Cardiac muscle cell (in vitro differentiated cells and primary cell): ENCODE results near the gene CDH15. TPM values are rescaled to one million over a fixed set of nuclear protein-coding genes. Genes with fewer than 3 reads are reported as not detected.

Experiments
- DNase-seq, 2 donors: peaks; one replicate each; pipeline versions ENCODE4 v3.0.0 to v3.0.0-alpha.2; 2010 to 2017; ENCODE audit warnings: low read depth in 1 of 2, low spot score in 1 of 2
- H3K27ac ChIP-seq: fragments of 200-600 bp; sonication (generic); 2 replicates; pipeline ENCODE4 v1.5.1; 2016
- H3K27me3 ChIP-seq: fragments of 200-600 bp; sonication (generic); 2 replicates; pipeline ENCODE4 v1.6.0; 2016; ENCODE audit warnings: control low read depth
- H3K36me3 ChIP-seq: fragments of 200-600 bp; sonication (generic); 2 replicates; pipeline ENCODE4 v1.5.1; 2016; ENCODE audit warnings: control low read depth
- H3K4me1 ChIP-seq: fragments of 200-600 bp; sonication (generic); 2 replicates; pipeline ENCODE4 v1.8.1; 2017; ENCODE audit warnings: low read depth, mild to moderate bottlenecking, mixed run types
- H3K4me3 ChIP-seq: fragments of 200-600 bp; sonication (generic); 2 replicates; pipeline ENCODE4 v1.5.1; 2016; ENCODE audit warnings: mild to moderate bottlenecking
- H3K9me3 ChIP-seq: fragments of 200-600 bp; sonication (generic); 2 replicates; pipeline ENCODE4 v1.5.1; 2017; ENCODE audit warnings: low read depth, mild to moderate bottlenecking, control low read depth
- polyA plus RNA-seq: library from polyadenylated mRNA; unstranded; fragments of >200 nt; fragmentation: Nextera tagmentation; extraction: Ambion mirVana; gene quantifications from 2 replicates; pipeline ENCODE4 v1.2.1, GENCODE V29; 2016
- total RNA-seq: library from RNA; depleted of rRNA; stranded (reverse); fragments of >200 nt; gene quantifications from 2 replicates; pipeline ENCODE4 v1.2.3, GENCODE V29; 2016
- TF ChIP-seq, protein P1 (sequence below): IDR thresholded peaks from 2 replicates; pipeline ENCODE4 v1.5.1; 2012; ENCODE audit warnings: low read depth, mild to moderate bottlenecking, low read length

CDH15 gene
- total and polyA plus RNA-seq, 2 experiments from 2014 or later = 0.78 to 1.5 TPM

DNA sequence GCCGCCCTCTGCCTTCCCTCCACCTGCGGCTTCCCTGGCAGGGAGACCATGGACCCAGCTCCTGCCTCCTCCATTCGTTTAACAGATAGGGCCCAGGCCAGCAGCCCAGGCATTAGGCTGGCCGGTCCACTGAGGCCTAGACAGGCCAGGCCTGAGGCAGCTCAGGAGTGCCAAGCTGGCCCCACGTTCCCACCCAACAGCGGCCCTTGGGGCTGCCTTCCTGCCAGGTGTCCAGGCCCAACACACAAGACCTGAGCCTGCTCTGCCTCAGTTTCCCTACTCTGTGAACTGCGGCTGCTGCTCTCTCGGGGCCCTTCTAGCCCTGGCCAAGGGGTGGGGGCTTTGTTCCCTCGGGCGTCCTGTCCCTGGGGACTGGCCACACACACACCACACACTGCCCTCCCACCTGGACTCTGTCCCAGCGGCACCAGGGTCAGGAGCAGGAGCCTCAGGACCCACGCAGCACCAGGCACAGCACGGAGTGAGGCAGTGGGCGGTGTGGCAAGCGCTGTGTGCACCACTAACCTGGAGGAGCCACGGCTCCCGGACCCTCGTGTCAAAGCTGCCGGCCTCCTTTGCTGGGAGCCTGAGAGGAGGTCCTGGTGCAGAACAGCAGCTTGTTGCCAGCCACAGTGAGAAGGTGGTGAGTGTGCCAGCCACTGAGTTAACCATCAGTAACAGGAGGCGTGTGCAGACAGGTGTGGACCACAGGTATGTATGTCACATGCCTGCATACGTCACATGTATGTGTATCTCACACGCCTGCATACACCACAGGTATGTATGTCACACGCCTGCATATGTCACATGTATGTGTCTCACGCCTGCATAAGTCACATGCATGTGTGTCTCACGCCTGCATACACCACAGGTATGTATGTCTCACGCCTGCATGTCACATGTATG lies 14.6 kb upstream of the CDH15 start:
- Histone ChIP-seq H3K9me3 (no peaks in the 10 kb centered on the region), H3K4me1 (no peaks in the 10 kb centered on the region), H3K4me3 (no peak overlapping the region), H3K27ac (no peak overlapping the region), H3K36me3 (peaks cover 2% of the 10 kb centered on the region), H3K27me3 (no peaks in the 10 kb centered on the region)
- DNase-seq = no peak
- TF ChIP-seq, protein P1, sequence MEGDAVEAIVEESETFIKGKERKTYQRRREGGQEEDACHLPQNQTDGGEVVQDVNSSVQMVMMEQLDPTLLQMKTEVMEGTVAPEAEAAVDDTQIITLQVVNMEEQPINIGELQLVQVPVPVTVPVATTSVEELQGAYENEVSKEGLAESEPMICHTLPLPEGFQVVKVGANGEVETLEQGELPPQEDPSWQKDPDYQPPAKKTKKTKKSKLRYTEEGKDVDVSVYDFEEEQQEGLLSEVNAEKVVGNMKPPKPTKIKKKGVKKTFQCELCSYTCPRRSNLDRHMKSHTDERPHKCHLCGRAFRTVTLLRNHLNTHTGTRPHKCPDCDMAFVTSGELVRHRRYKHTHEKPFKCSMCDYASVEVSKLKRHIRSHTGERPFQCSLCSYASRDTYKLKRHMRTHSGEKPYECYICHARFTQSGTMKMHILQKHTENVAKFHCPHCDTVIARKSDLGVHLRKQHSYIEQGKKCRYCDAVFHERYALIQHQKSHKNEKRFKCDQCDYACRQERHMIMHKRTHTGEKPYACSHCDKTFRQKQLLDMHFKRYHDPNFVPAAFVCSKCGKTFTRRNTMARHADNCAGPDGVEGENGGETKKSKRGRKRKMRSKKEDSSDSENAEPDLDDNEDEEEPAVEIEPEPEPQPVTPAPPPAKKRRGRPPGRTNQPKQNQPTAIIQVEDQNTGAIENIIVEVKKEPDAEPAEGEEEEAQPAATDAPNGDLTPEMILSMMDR = no peak

DNA sequence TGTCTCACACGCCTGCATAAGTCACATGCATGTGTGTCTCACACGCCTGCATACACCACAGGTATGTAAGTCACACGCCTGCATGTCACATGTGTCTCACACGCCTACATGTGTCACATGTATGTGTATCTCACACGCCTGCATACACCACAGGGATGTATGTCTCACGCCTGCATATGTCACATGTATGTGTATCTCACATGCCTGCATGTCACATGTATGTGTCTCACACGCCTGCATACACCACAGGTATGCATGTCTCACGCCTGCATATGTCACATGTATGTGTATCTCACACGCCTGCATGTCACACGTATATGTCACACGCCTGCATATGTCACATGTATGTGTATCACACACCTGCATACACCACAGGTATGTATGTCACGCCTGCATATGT lies 13.8 kb upstream of the CDH15 start:
- Histone ChIP-seq H3K4me3 (no peak overlapping the region), H3K27ac (no peak overlapping the region), H3K9me3 (no peaks in the 10 kb centered on the region), H3K27me3 (no peaks in the 10 kb centered on the region), H3K36me3 (no peaks in the 10 kb centered on the region), H3K4me1 (no peaks in the 10 kb centered on the region)
- TF ChIP-seq, protein P1 = no peak
- no peak for DNase-seq

DNA sequence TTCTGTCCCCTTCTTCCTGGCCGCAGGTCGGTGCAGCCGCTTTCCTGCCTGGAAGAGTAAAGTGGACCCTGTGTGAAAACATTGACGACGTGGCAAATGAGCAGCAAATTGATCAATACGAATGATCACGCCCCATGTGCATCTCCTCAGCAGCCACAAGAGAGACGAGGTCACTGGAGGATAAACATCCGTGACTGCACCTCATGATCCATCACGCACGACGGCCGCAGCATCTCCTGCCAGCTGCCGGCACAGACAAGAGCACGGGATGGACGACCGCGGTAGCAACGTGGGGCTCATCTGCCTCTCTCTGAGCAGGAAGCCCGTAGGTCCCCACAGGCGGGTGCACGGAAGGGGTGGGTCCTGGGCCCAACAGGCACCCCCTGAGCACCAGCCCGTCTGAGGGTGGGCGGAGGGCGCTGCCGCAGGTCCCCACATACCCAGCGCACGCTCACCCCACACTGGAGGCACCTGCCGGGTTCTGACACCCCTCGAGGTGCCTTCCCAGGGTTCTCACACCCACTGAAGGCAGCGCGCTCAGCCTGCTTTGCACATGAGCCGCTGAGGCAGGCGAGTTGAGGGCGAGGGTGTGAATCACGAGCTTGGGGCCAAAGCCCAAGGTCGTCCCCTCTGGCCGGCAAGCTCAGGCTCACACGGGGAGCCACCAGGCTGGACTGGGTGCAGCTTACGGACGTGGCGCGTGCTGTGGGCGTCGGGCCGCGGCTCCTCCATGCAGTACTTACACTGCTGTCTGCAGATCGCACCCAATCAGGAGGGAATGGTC lies 12.3 kb upstream of the CDH15 start:
- H3K9me3 ChIP-seq = no peaks in the 10 kb centered on the region
- H3K4me1 ChIP-seq = no peaks in the 10 kb centered on the region
- no peaks in the 10 kb centered on the region for H3K36me3 ChIP-seq
- DNase-seq = no peak
- TF ChIP-seq, protein P1 = no peak
- H3K27ac ChIP-seq = no peak overlapping the region
- H3K27me3 ChIP-seq = no peaks in the 10 kb centered on the region
- no peak overlapping the region for H3K4me3 ChIP-seq

DNA sequence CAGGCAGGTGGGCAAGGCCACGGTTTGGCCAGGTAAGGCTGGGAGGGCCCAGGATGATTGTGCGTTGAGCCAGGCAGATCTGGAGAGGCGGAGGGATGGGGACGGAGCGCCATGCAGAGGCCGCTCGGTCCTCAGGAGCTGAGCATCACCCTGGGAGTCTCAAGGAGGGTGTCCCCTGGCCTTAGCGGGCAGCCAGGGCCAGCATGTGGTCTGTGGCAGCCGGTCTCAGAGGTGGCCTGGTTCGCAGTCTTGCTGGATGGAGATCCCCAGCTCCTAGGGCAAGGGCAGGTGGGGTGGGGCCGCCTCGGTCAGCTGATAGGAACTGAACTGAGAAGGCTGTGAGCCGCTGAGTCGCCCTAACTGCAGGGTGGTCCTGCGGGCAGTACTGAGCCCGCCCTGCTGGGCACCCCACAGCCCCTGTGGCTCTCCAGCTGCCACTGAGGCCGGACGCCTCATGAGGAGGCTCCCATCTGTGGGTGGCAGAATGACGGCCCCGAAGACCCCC lies 11.6 kb upstream of the CDH15 start:
- Histone ChIP-seq H3K36me3 (no peaks in the 10 kb centered on the region), H3K27me3 (no peaks in the 10 kb centered on the region), H3K9me3 (no peaks in the 10 kb centered on the region), H3K27ac (no peak overlapping the region), H3K4me3 (no peak overlapping the region), H3K4me1 (no peaks in the 10 kb centered on the region)
- TF ChIP-seq, protein P1 = no peak
- no peak for DNase-seq

DNA sequence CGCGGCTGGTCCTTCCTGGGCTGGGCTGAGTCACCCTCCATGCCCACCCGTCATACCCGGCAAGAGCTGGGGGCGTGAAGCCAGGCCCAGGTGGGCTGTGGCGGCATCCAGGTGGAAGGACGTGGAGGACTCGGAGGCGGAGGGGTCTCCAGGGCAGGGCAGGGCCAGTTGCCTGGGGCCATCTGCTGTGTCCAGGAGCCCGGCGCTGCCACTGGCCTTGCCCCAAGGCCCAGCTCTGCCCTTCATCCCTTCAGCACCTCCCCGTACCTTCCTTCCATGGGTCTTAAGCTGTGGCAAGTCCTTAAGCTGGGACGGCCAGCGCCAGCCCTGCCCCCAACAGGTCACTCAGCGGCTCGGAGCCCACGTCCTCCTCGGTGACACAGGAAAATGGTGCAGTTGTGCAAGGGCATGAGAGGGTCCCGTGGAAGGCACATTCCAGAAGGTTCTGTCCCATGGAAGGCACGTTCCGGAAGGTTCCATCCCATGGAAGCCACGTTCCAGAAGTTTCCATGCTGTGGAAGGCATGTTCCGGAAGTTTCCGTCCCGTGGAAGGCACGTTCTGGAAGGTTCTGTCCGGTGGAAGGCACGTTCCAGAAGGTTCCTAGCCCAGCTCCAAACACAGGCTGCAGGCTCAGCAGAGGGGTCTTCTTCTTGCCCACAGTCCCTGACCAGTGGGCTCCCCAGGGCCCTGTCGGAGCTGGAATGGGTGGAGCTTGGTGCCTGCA lies 10.4 kb upstream of the CDH15 start:
- TF ChIP-seq, protein P1 = no peak
- H3K4me1 ChIP-seq = no peaks in the 10 kb centered on the region
- DNase-seq = no peak
- no peaks in the 10 kb centered on the region for H3K9me3 ChIP-seq
- H3K36me3 ChIP-seq = no peaks in the 10 kb centered on the region
- H3K27me3 ChIP-seq = no peaks in the 10 kb centered on the region
- no peak overlapping the region for H3K27ac ChIP-seq
- H3K4me3 ChIP-seq = no peak overlapping the region
